Limb (tissue), 2 donors: ENCODE results near the gene CENPF.

Experiments
- DNase-seq, 2 donors: peaks; one replicate each; pipeline ENCODE4 v3.0.0-alpha.2; 2016; ENCODE audit errors: extremely low spot score in 2 of 2

The CENPF gene

GRCh38 chr1:214708321-214708955 is 105.4 kb downstream of the CENPF start:
- DNase-seq: no peak

DNA sequence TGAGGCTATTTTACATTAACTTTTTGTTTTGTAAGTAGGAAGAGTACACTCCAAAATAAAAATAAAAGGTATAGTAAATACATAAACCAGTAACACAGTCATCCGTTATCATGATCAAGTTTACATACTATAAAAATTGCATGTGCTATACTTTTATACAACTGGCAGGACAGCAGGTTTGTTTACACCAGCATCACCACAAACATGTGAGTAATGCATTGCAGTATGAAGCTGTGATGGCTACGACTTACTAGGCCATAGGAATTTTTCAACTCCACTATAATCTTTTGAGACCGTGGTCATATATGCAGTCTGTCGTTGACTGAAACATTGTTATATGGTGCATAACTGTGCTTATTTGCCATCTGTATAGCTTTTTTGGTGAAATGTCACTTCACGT is 106.2 kb downstream of the CENPF start:
- DNase-seq: no peak

DNA sequence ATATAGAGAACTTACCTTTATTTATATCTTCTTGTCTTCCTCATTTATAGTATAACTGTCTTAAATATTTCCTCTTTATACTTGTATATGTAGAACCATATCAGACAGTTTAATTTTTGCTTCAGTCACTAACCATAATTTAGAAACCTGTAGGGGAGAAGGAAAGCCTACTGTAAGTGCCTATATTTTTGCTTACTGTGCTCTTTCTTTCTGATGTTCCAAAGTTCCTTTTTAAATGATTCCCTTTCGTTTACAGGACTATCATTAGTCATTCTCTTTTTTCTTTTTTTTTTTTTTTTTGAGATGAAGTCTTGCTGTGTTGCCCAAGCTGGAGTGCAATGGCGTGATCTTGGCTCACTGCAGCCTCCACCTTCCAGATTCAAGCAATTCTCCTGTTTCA is 109.7 kb downstream of the CENPF start:
- no peak for DNase-seq
